ENCODE results near the gene ZNF30.
"Not testable (repeated sequence)": the region's sequence is repeated elsewhere in the genome, so short reads cannot be mapped to it uniquely, and the experiment has no call there.

Gene ZNF30

GRCh38 chr19:34970185-34970780 lies 43.6 kb downstream of the ZNF30 start:
- not testable (repeated sequence) for H3K4me3 ChIP-seq (ENCODE audit: low read length); H3K4me1 ChIP-seq (ENCODE audit: control insufficient read depth, insufficient read depth, low read length); DNase-seq (ENCODE audit: low read depth, low spot score); H3K9me3 ChIP-seq (ENCODE audit: control insufficient read depth, insufficient read depth, low read length); H3K27me3 ChIP-seq (ENCODE audit: control insufficient read depth, insufficient read depth, low read length); H3K36me3 ChIP-seq (ENCODE audit: control insufficient read depth, insufficient read depth, low read length); H3K27ac ChIP-seq (ENCODE audit: low read length)
- WGBS (ENCODE audit: insufficient coverage, insufficient read length), result no CpG with 5 or more reads among the region's 12 CpGs

GRCh38 chr19:34972163-34972705 lies 45.5 kb downstream of the ZNF30 start:
- no peaks in the 10 kb centered on the region for H3K4me1 ChIP-seq (ENCODE audit: control insufficient read depth, insufficient read depth, low read length)
- no peak for DNase-seq (ENCODE audit: low read depth, low spot score)
- H3K36me3 ChIP-seq (ENCODE audit: control insufficient read depth, insufficient read depth, low read length), result no peaks in the 10 kb centered on the region
- no peak overlapping the region for H3K27ac ChIP-seq (ENCODE audit: low read length)
- no CpG with 5 or more reads among the region's 7 CpGs for WGBS (ENCODE audit: insufficient coverage, insufficient read length)
- no peaks in the 10 kb centered on the region for H3K9me3 ChIP-seq (ENCODE audit: control insufficient read depth, insufficient read depth, low read length)
- no peaks in the 10 kb centered on the region for H3K27me3 ChIP-seq (ENCODE audit: control insufficient read depth, insufficient read depth, low read length)
- H3K4me3 ChIP-seq (ENCODE audit: low read length), result no peak overlapping the region

GRCh38 chr19:34974646-34975045 lies 47.9 kb downstream of the ZNF30 start:
- no peak for DNase-seq (ENCODE audit: low read depth, low spot score)
- Histone ChIP-seq H3K36me3 (ENCODE audit: control insufficient read depth, insufficient read depth, low read length) (no peaks in the 10 kb centered on the region), H3K27ac (ENCODE audit: low read length) (no peak overlapping the region), H3K4me1 (ENCODE audit: control insufficient read depth, insufficient read depth, low read length) (no peaks in the 10 kb centered on the region), H3K4me3 (ENCODE audit: low read length) (no peak overlapping the region), H3K27me3 (ENCODE audit: control insufficient read depth, insufficient read depth, low read length) (no peaks in the 10 kb centered on the region), H3K9me3 (ENCODE audit: control insufficient read depth, insufficient read depth, low read length) (no peaks in the 10 kb centered on the region)
- no CpG with 5 or more reads among the region's 5 CpGs for WGBS (ENCODE audit: insufficient coverage, insufficient read length)

GRCh38 chr19:34975056-34975455 lies 48.4 kb downstream of the ZNF30 start:
- H3K27ac ChIP-seq (ENCODE audit: low read length), result no peak overlapping the region
- no peaks in the 10 kb centered on the region for H3K9me3 ChIP-seq (ENCODE audit: control insufficient read depth, insufficient read depth, low read length)
- no CpG with 5 or more reads among the region's 5 CpGs for WGBS (ENCODE audit: insufficient coverage, insufficient read length)
- DNase-seq (ENCODE audit: low read depth, low spot score), result no peak
- H3K4me3 ChIP-seq (ENCODE audit: low read length), result no peak overlapping the region
- no peaks in the 10 kb centered on the region for H3K4me1 ChIP-seq (ENCODE audit: control insufficient read depth, insufficient read depth, low read length)
- no peaks in the 10 kb centered on the region for H3K36me3 ChIP-seq (ENCODE audit: control insufficient read depth, insufficient read depth, low read length)
- H3K27me3 ChIP-seq (ENCODE audit: control insufficient read depth, insufficient read depth, low read length), result no peaks in the 10 kb centered on the region

GRCh38 chr19:34976611-34977010 lies 49.9 kb downstream of the ZNF30 start:
- Histone ChIP-seq H3K4me3 (ENCODE audit: low read length) (no peak overlapping the region), H3K36me3 (ENCODE audit: control insufficient read depth, insufficient read depth, low read length) (no peaks in the 10 kb centered on the region), H3K27ac (ENCODE audit: low read length) (no peak overlapping the region), H3K4me1 (ENCODE audit: control insufficient read depth, insufficient read depth, low read length) (no peaks in the 10 kb centered on the region), H3K9me3 (ENCODE audit: control insufficient read depth, insufficient read depth, low read length) (no peaks in the 10 kb centered on the region), H3K27me3 (ENCODE audit: control insufficient read depth, insufficient read depth, low read length) (no peaks in the 10 kb centered on the region)
- no peak for DNase-seq (ENCODE audit: low read depth, low spot score)
- no CpG with 5 or more reads among the region's 3 CpGs for WGBS (ENCODE audit: insufficient coverage, insufficient read length)

GRCh38 chr19:34979819-34980640 lies 53.3 kb downstream of the ZNF30 start:
- Histone ChIP-seq H3K27ac (ENCODE audit: low read length) (no peak overlapping the region), H3K36me3 (ENCODE audit: control insufficient read depth, insufficient read depth, low read length) (no peaks in the 10 kb centered on the region), H3K4me3 (ENCODE audit: low read length) (no peak overlapping the region), H3K4me1 (ENCODE audit: control insufficient read depth, insufficient read depth, low read length) (no peaks in the 10 kb centered on the region), H3K9me3 (ENCODE audit: control insufficient read depth, insufficient read depth, low read length) (no peaks in the 10 kb centered on the region), H3K27me3 (ENCODE audit: control insufficient read depth, insufficient read depth, low read length) (no peaks in the 10 kb centered on the region)
- no CpG with 5 or more reads among the region's 12 CpGs for whole genome bisulfite sequencing (ENCODE audit: insufficient coverage, insufficient read length)
- DNase-seq (ENCODE audit: low read depth, low spot score), result no peak

- no peak for DNase-seq (ENCODE audit: low read depth, low spot score)
- Histone ChIP-seq H3K9me3 (ENCODE audit: control insufficient read depth, insufficient read depth, low read length) (no peaks in the 10 kb centered on the region), H3K36me3 (ENCODE audit: control insufficient read depth, insufficient read depth, low read length) (no peaks in the 10 kb centered on the region), H3K27me3 (ENCODE audit: control insufficient read depth, insufficient read depth, low read length) (no peaks in the 10 kb centered on the region), H3K4me1 (ENCODE audit: control insufficient read depth, insufficient read depth, low read length) (no peaks in the 10 kb centered on the region; the same call in 1 of the 2 replicates), H3K27ac (ENCODE audit: low read length) (no peak overlapping the region), H3K4me3 (ENCODE audit: low read length) (no peak overlapping the region)
- WGBS (ENCODE audit: insufficient coverage, insufficient read length), result no CpG with 5 or more reads among the region's 5 CpGs
Measured at GRCh38 chr19:34982275-34982674, 55.6 kb downstream of the ZNF30 start.

- DNase-seq (ENCODE audit: low read depth, low spot score), result no peak
- WGBS (ENCODE audit: insufficient coverage, insufficient read length), result no CpG with 5 or more reads among the region's 4 CpGs
- H3K36me3 ChIP-seq (ENCODE audit: control insufficient read depth, insufficient read depth, low read length), result no peaks in the 10 kb centered on the region
Measured at GRCh38 chr19:34983786-34984185, 57.1 kb downstream of the ZNF30 start.

GRCh38 chr19:34984287-34984686 lies 57.6 kb downstream of the ZNF30 start:
- WGBS (ENCODE audit: insufficient coverage, insufficient read length), result no CpG with 5 or more reads among the region's 3 CpGs
- DNase-seq (ENCODE audit: low read depth, low spot score), result no peak
- H3K27me3 ChIP-seq (ENCODE audit: control insufficient read depth, insufficient read depth, low read length), result no peaks in the 10 kb centered on the region

More at GRCh38 chr19:34983786-34984185, 57.1 kb downstream of the ZNF30 start:
- Histone ChIP-seq H3K4me3 (ENCODE audit: low read length) (no peak overlapping the region), H3K27me3 (ENCODE audit: control insufficient read depth, insufficient read depth, low read length) (no peaks in the 10 kb centered on the region), H3K27ac (ENCODE audit: low read length) (no peak overlapping the region), H3K9me3 (ENCODE audit: control insufficient read depth, insufficient read depth, low read length) (no peaks in the 10 kb centered on the region), H3K4me1 (ENCODE audit: control insufficient read depth, insufficient read depth, low read length) (no peaks in the 10 kb centered on the region; the same call in 1 of the 2 replicates)

GRCh38 chr19:34985249-34986022 lies 58.7 kb downstream of the ZNF30 start:
- Histone ChIP-seq H3K36me3 (ENCODE audit: control insufficient read depth, insufficient read depth, low read length) (no peaks in the 10 kb centered on the region), H3K27me3 (ENCODE audit: control insufficient read depth, insufficient read depth, low read length) (no peaks in the 10 kb centered on the region), H3K27ac (ENCODE audit: low read length) (no peak overlapping the region), H3K4me1 (ENCODE audit: control insufficient read depth, insufficient read depth, low read length) (no peaks in the 10 kb centered on the region; the same call in 1 of the 2 replicates), H3K4me3 (ENCODE audit: low read length) (no peak overlapping the region), H3K9me3 (ENCODE audit: control insufficient read depth, insufficient read depth, low read length) (no peaks in the 10 kb centered on the region)
- peak; percentile 52 for DNase-seq (ENCODE audit: low read depth, low spot score)
- no CpG with 5 or more reads among the region's 7 CpGs for WGBS (ENCODE audit: insufficient coverage, insufficient read length)

More at GRCh38 chr19:34984287-34984686, 57.6 kb downstream of the ZNF30 start:
- Histone ChIP-seq H3K4me1 (ENCODE audit: control insufficient read depth, insufficient read depth, low read length) (no peaks in the 10 kb centered on the region; the same call in 1 of the 2 replicates), H3K27ac (ENCODE audit: low read length) (no peak overlapping the region), H3K4me3 (ENCODE audit: low read length) (no peak overlapping the region), H3K9me3 (ENCODE audit: control insufficient read depth, insufficient read depth, low read length) (no peaks in the 10 kb centered on the region), H3K36me3 (ENCODE audit: control insufficient read depth, insufficient read depth, low read length) (no peaks in the 10 kb centered on the region)

All from iPS DF 6.9 (cell line).